Erythroblast (primary cell): ENCODE data around the gene SLC24A3.

Source experiments
- DNase-seq, 2 experiments: peaks; one replicate each; lab custom pipeline; 2025; lab: John Stamatoyannopoulos, UW
- GATA1 ChIP-seq: IDR thresholded peaks from 2 replicates; pipeline ENCODE4 v1.6.1; 2011; ENCODE audit warnings: low read depth, mild to moderate bottlenecking, control low read depth, low read length, moderate library complexity
- POLR2A ChIP-seq: IDR thresholded peaks from 2 replicates; pipeline ENCODE4 v1.6.1; 2011; ENCODE audit warnings: mild to moderate bottlenecking, low read length

The SLC24A3 gene

DNA sequence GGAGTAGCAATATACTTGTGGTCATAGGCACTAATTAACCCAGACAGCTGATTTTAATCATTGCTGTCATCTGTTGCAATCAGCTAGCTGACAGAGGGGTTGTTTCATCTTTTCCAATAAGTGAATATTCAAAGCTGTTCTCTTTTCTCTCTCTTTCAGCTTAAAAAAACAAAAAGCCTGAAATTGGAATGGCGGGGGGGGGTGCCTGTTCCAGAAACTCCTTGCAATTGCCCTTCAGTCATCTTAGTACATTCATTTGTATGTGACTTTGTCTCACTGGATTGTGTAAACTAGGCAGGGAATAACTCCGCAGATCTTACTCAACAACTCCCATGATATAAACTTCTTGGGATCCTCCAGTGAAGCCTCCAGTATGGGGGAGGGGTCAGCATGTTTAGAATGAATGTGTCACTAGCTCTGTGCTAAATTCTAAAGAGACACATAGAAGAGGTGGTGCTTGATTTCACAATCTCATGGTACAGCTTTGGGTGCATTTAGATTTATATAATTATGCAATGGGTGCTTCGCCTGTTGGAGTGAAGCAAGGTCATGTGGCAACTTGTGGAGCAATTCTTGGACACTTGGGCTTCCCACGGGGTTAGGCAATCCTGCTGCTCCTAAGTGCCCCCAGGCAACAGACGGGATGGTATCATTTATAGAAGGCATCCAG lies 40.1 kb downstream of the SLC24A3 start:
- DNase-seq: peak in 1 of 2 experiments; percentile 5

DNA sequence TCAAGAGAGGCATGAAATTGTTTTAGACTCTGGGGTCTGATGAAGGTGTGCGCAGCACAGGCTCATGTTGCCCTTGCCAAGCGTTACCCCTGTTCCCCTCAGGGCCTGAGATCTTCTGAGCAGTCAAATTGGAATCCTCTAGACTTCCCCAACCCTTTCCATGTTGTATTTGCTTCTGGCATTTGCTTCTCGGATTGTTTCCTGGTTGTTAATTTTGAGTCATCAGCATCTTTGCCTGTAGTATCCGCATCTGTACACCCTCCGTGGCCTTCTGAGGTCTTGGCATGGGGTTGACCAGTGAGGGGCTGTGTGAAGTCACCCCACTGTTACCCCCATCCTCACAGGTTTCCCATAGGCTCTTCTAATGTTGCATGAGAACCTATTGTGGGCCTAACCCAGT lies 40.9 kb downstream of the SLC24A3 start:
- DNase-seq: no peak
- no peak for TF ChIP-seq GATA1
- TF ChIP-seq POLR2A: no peak

More for the DNA sequence above, 40.1 kb downstream of the SLC24A3 start:
- TF ChIP-seq POLR2A: no peak

DNA sequence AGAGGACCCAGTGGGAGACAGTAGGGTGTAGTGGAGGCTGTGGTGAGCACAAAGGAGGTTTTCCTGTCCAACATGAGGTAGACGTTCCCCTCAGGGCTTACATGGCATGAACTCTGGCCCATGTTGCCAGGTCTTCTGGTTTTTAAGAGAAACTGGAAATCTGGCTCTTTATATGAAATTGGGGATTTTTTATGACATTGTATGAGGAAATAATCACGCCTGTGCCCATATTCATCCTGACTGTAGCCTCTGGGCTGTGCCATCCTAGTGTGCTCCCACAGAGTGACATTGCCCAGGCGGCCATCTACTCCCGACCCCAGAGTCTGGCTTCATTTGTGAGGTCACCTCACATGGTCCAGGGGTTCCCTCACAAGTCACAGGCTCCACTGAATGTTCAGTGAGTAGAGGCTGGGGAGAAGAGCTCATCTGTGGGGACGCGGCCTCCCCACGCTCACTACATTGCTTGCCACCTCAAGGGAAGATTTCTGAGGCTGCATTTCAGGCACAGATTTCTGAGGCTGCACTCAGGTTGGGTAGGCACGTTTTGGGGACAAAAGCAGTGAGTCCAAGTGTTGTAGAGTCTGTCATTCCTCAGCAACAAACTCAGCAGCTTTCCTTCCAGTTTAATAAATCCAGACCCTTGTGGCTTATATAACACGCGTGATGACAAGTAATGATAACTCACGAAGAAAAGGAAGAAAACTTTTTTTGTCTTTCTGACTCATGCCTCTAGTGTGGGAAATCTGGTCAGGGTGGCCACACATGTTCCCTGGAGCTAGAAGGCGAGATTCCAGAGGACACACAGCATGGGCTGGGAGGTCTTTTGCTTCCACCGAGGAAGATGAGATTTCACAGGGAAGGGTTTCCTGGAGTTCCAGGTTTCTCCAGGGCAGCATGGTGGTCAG lies 41.7 kb downstream of the SLC24A3 start:
- TF ChIP-seq GATA1: no peak
- TF ChIP-seq POLR2A: no peak
- no peak for DNase-seq

DNA sequence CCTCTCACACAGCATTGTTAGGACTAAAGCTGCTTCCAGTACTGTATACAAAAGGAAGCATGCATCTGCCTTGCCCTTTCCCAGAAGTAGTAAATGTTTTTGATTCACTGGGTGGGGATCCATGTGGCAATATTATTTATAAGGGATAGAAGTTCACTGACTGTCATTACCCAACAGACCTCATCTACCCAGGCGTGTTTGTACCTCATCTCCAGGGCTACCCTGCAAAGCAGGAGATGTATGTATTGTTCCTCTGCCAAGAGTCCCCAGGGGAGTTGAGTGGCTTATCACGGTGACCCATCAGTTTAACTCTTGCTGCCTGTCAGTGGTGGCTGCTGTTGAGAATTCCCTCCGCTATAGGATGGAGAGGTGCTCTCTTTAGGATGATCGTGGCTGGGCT lies 42.5 kb downstream of the SLC24A3 start:
- DNase-seq: no peak
- TF ChIP-seq GATA1 (no peak), POLR2A (no peak)

DNA sequence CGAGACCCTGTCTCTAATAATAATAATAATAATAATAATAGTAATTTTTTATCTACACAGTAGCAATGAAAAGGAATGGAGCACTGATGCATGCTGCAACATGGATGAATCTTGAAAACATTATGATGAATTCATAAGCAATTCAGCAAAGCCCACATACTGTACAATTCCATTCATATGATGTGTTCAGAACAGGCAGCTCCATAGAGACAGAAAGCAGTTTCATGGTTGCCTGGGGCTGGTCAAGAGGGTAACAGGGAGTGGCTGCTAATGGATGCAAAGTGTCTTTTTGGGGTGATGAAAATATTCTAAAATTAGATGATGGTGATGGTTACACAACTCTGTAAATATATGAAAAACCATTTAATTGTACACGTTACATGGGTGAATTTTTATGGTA lies 43.6 kb downstream of the SLC24A3 start:
- no peak for DNase-seq
- no peak for TF ChIP-seq GATA1
- TF ChIP-seq POLR2A: no peak

DNA sequence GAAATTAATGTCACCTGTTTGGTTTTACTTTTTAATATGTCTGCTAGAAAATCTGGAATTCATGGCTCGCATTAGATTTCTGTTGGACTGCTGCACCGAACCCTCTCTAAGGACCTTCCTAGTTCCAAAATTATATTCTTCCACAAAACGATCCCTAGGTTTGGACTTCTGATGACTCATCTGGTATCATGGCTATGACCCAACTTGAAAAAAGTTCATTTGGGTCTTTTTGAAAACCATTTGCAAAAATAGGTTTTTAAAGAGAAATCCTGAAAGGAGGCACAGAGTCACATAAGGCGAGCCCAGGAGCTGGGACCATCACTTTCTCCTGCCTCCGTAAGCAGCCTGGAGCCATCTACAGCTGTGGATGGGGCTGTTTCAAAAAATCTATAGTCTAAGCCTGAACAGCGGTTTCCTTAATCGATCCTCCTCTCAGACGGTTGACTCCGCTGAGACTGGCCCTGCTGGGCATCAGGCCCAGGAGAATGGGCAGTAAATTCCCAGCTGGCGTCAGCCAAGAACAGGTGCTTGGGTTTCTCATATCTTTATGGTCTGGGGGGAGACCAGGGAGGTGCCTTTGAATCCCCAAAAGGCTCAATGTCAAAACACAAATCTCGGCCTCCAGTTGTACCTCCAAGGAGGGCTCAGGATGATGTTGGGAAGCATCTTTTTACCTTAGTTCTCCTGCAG lies 44.6 kb downstream of the SLC24A3 start:
- no peak for DNase-seq
- TF ChIP-seq POLR2A (no peak), GATA1 (no peak)

DNA sequence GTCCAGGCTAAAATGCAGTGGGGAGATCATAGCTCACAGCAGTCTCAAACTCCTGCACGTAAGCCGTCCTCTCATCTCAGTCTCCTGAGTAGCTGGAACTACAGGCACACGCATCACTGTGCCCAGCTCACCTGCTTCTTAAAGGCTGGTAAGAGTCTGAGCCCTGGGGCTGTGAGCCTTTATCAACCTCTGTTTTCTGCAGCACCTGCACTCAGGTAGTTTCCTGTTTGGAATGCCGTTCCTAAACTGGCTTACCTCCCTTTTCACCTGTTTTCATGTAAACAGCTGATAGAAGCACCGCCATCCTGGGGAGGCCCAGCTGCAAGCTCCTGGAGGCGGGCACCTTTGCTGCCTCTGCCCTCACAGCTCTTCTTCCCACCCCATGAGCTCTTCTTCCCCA lies 45.4 kb downstream of the SLC24A3 start:
- no peak for DNase-seq
- no peak for TF ChIP-seq GATA1
- TF ChIP-seq POLR2A: no peak

DNA sequence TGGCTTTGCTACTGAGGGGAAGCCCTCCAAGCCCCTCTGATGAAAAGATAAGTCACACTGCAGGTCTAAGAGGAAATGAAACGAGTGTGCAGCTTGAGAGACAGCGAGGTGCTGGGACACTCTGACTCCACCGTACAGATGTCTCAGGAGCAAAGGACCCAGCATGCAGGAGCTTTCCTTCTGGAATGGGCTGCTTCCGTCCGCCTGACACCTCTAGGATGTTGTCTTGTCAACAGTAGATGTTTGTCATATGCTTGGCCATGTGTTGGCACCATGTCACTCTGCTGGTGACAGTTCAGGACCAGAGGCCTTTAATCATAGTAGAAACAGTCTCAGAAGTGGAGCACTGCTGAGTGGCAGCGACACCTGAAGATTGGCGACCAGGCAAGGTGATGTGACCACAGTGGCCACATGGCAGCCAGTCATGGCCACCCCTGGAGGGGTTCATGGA lies 46.7 kb downstream of the SLC24A3 start:
- no peak for DNase-seq
- TF ChIP-seq POLR2A: no peak
- no peak for TF ChIP-seq GATA1

DNA sequence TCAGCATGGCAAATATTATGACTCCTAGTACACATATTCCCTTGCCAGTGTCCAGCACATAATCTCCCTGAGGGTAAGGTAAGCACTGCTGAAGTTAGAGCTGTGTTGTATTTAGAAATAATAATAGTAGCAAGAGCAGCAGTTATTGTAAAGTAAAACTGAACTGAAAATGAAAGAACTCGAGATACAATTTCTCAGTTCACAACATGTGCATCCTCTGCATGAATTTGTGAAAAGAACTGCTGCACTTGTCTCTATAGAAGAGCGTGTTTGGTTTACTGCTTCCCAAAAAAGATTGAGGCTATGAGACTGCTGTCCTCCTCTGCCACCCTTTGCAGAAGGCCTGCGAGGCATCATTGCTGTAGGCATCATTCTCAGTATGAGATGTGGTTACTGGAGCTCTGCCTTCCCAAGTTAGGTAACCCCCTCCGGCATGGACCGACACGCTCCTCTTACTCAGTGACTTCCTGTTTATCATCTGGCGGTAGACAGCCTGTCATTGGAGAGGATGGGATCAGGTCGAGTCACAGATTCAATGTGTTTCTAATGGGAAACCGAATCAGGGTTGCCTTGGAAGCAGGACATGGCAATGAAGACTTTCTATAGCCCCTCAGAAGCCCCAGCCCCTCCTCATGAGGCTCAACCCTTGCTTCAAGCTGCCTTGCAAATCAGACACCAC lies 48.1 kb downstream of the SLC24A3 start:
- no peak for TF ChIP-seq POLR2A
- TF ChIP-seq GATA1: no peak

DNA sequence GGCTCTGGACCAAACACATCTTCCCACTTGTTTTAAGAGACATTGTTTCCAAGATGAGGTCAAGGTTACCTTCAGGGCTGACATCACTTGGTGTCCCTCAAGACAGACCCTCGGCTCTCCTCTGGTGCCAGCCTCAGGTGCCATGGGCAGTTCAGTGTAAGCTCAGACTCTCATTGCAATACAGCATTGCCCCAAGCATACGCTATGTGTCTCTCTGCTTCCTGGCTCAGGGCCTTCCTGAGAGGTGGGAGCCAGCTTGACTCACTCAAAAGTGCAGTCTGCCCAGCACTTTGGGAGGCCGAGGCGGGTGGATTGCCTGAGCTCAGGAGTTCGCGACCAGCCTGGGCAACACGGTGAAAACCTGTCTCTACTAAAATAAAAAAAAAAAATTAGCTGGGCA lies 51.7 kb downstream of the SLC24A3 start:
- no peak for DNase-seq
- TF ChIP-seq POLR2A (no peak), GATA1 (no peak)

More for the DNA sequence above, 48.1 kb downstream of the SLC24A3 start:
- DNase-seq: no peak

DNA sequence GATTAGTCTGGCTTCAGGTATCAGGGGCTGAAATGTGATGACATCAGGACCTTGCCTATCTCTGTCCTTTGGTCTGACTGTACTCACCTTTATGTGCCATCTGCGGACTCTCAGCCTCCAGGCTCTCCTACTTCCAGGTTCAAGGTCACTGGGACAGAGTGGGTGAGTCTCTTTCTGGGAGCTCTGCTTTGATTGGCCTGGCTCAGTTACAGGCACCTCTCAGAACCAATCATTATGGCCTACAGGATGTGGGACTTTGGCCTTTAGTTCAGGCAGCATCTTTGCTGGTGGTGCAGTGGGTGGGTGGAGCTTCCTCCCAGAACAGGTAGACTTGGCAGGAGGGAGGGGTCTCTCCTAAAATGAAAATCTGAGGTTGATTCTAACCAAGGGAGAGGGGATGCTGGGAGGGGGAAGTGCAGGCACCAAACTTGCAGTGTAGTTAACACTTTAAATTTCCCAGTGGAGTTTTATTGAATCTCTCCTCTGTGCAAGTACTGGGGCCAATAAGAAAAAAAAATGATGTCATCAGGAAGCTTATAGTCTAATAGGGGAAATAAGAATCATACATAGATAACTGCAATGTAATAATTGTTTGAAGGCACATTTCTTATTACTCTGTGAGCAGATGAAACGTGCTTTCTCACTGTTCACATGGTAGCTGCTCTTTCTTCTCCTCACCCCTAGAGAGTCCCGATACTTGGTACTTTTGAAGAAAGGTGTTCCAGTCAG lies 53.4 kb downstream of the SLC24A3 start:
- no peak for TF ChIP-seq POLR2A
- TF ChIP-seq GATA1: no peak
- DNase-seq: peak; percentile 12 to 30

DNA sequence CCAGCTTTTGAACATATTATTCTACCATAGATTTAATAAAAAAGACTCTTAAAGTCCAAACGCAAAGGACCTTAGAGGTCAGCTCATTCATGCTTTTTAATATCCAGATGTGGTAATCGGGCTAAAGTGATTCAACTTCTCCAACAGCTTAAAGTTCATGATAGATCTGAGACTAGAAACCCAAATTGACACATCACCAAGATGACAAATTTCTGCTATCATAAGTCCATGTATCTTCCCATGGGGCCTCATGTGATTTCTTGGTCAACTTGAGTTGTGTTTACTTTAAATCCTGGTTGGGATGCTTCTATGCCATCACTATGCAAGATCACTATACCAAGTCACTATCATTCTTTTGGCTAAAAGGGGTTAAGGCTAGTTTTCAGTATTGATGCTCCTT lies 56.0 kb downstream of the SLC24A3 start:
- TF ChIP-seq POLR2A (no peak), GATA1 (no peak)
- DNase-seq: no peak

DNA sequence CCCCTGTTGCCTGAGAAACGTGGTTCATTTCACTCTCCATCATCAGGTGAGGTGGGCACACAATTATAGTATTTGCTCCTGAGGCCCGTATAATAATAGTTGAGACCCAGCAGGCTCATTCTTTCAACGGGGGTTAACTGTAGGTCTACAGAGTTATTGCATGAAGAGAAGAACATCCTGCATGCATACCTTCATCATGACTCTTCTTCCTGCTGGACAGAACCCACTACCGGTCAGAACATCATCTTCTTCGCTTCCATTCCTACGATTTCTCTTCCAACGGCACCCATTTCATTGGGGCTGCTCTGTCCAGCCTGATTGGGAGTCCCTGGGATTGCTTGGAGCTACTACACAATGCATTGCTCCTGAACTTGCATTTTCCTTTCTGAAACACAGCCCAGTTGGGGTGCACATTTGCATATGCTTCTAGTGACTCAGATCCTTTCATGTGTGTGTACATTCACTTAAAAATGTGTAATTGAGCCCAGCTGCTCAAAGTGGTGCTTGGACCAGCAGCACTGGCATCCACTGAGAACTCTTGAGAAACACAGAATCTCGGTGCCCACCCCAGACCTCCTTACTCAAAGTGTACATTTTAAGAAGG lies 57.4 kb downstream of the SLC24A3 start:
- TF ChIP-seq GATA1 (no peak), POLR2A (no peak)
- DNase-seq: no peak
